Motor neuron (in vitro differentiated cells): ENCODE measurements around the gene RPL27A. TPM values are rescaled to one million over a fixed set of nuclear protein-coding genes. Genes with fewer than 3 reads are reported as not detected.

Source experiments
- ATAC-seq, 8 experiments: fragments of 200-7000 bp; cut with Tn5 transposase; replicated peaks in 6 of 8; 2 replicates each; pipeline ENCODE4 v1.8.0; 2021; ENCODE audit warnings: mild to moderate bottlenecking in 8 of 8, moderate library complexity in 8 of 8
- H3K27ac ChIP-seq, 2 donors: fragments of 250-450 bp; sonication (Bioruptor Pico); 2 replicates each; pipeline ENCODE4 v1.9.0; 2021; ENCODE audit warnings: antibody characterized with exemption in 2 of 2, mild to moderate bottlenecking in 2 of 2, moderate library complexity in 1 of 2
- H3K4me1 ChIP-seq, 2 donors: fragments of 250-450 bp; sonication (Bioruptor Pico); replicated peaks in 1 of 2; 2 replicates each; pipeline ENCODE4 v1.6.1; 2021; ENCODE audit warnings: antibody characterized with exemption in 2 of 2, mild to moderate bottlenecking in 2 of 2, moderate library complexity in 1 of 2
- H3K4me3 ChIP-seq, 5 donors: fragments of 250-450 bp; sonication (Bioruptor Pico); 2 replicates each; pipeline ENCODE4 v1.9.0; 2021; ENCODE audit warnings: antibody characterized with exemption in 5 of 5, mild to moderate bottlenecking in 5 of 5, moderate library complexity in 4 of 5
- WGBS, 10 experiments: fragments of 450-650 bp; shearing (Covaris generic); methylation state at CpG; one replicate each; pipeline ENCODE4 v1.0.0; 2022; 5-methylcytosine and 5-hydroxymethylcytosine counted together
- in situ Hi-C, 9 experiments: fragments of 400-800 bp; cut with MboI; loops; one replicate each; pipeline ENCODE4 v1.15.0; 2021; ENCODE audit warnings: low sequenced_read_pairs in 9 of 9, low pct_unique_long_range_greater_than_20kb in 2 of 9; ENCODE audit not compliant: unreplicated experiment in 9 of 9
- total RNA-seq, 8 experiments: library from RNA; unstranded; fragments of 300-600 nt; gene quantifications; 2 replicates each; pipeline versions ENCODE4 v1.2.3 to v1.2.4, GENCODE V29; 2022

The RPL27A gene
- total RNA-seq, 8 experiments from 2014 or later = 1,442 to 2,444 (median 1,804) TPM

GRCh38 chr11:8709002-8709672 lies 26.5 kb downstream of the RPL27A start:
- Histone ChIP-seq H3K4me3 (no peak overlapping the region), H3K27ac (peak overlapping the region in 1 of 2 donors; percentile 39), H3K4me1 (peaks cover 0 to 5% of the 10 kb centered on the region in 2 donors)
- peak in 7 of 8 experiments; percentile 33 to 94 (median 56) for ATAC-seq
- in situ Hi-C loops = loop anchor here in 1 of 9 experiments (25.0 kb wide), 1 partner anchor 203 kb away; the partner anchor contains the start of gene AKIP1
- WGBS, 10 experiments = 10 to 83% (median 18%) methylated on average over 1 to 4 of the region's 12 CpGs; no CpG with 5 or more reads in 5 of the 10 experiments

DNA sequence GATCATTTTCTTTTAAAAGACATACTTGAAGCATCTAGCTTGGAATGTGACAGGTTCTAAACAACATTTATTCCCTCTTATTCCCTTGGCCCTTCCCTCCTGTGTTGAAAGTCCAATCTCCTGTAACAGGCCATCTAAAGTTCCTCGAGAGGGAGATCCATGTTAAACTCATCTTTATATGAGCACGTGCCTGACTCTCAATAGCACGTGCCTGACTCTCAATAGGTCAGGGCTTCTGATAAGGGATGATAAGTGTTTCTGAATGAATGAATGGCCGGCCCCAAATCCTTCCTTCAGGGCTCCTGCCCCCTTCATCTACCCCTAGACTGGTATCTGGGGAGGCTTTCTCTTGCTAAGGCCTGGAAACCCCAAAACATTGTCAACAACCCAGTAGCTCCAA lies 27.2 kb downstream of the RPL27A start:
- no peak overlapping the region for H3K4me3 ChIP-seq
- peaks cover 0 to 5% of the 10 kb centered on the region in 2 donors for H3K4me1 ChIP-seq
- no peak for ATAC-seq
- WGBS, 10 experiments = 63 to 100% (median 94%) methylated on average over 1 to 2 of the region's 4 CpGs; no CpG with 5 or more reads in 2 of the 10 experiments
- in situ Hi-C loops = loop anchor here in 1 of 9 experiments (25.0 kb wide), 1 partner anchor 203 kb away; the partner anchor contains the start of gene AKIP1
- H3K27ac ChIP-seq = no peak overlapping the region

- in situ Hi-C loops = loop anchor here in 1 of 9 experiments (25.0 kb wide), 1 partner anchor 200 kb away; the partner anchor contains the start of gene AKIP1
- WGBS, 10 experiments = 58 to 100% (median 88%) methylated on average over 1 to 5 of the region's 5 CpGs; no CpG with 5 or more reads in 2 of the 10 experiments
- ATAC-seq = no peak
- H3K27ac ChIP-seq = no peak overlapping the region
- no peak overlapping the region for H3K4me3 ChIP-seq
- H3K4me1 ChIP-seq = peaks cover 0 to 5% of the 10 kb centered on the region in 2 donors
These were observed 29.4 kb downstream of the RPL27A start for GRCh38 chr11:8711895-8712442.

DNA sequence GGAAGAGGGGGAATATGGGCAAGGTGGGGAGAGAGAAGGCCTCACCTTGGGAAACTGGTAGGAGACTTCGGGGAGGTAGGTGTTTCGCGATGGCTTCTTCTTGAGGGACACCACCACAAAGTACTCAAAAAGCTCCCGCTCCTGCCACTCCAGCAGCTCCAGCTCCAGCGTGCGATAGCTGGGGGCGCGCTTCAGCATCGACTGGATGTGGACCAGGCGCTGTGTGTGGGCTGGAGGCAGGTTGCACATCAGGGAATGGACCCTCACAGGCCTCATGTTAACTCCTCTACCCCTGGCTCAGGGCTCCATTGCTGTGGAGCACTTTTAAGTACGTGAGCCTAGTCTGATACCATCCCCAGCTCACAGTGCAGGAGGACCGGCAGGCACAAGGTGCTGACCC lies 29.9 kb downstream of the RPL27A start:
- no peak overlapping the region for H3K4me3 ChIP-seq
- H3K27ac ChIP-seq = no peak overlapping the region
- WGBS, 10 experiments = 98 to 100% (median 100%) methylated on average over 1 to 8 of the region's 12 CpGs; no CpG with 5 or more reads in 5 of the 10 experiments
- ATAC-seq = no peak
- peaks cover 0 to 8% of the 10 kb centered on the region in 2 donors for H3K4me1 ChIP-seq
- in situ Hi-C loops = loop anchor here in 1 of 9 experiments (25.0 kb wide), 1 partner anchor 200 kb away; the partner anchor contains the start of gene AKIP1

GRCh38 chr11:8713760-8714454 lies 31.3 kb downstream of the RPL27A start:
- ATAC-seq = no peak
- WGBS, 10 experiments = 93 to 100% (median 97%) methylated on average over 1 to 6 of the region's 8 CpGs; no CpG with 5 or more reads in 3 of the 10 experiments
- H3K27ac ChIP-seq = no peak overlapping the region
- in situ Hi-C loops = loop anchor here in 1 of 9 experiments (25.0 kb wide), 1 partner anchor 198 kb away; the partner anchor contains the start of gene AKIP1
- H3K4me1 ChIP-seq = peaks cover 4 to 12% of the 10 kb centered on the region in 2 donors
- no peak overlapping the region for H3K4me3 ChIP-seq

DNA sequence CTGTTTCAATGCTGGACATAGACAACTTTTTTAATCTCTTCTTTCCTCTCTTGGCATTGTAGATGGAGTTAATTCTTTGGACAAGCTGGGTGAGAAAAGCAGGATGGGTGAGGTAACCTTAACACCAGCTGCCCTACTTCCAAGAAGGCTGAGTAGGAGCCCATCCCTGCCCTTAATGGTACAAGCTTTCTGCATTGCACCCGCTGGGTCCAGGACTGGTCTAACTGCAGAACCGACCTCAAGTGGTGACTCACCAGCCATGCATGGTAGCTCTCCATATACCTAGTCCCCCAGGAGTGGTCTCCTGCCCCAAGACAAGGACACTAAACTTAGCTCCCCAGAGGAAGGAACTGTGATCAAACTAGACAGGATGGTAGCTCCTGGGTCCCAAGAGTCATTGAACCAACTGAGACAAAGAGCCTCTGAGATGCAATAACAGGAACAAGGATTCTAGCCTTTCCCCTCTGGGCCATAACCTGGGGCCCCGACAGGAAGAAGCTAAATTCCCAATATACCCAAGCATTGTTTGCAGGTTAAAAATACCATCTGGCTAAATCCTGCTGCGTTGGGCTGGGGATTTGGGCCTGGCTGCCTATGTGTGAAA lies 32.1 kb downstream of the RPL27A start:
- WGBS, 10 experiments = 40 to 100% (median 84%) methylated on average over 1 to 4 of the region's 4 CpGs; no CpG with 5 or more reads in 2 of the 10 experiments
- H3K4me3 ChIP-seq = no peak overlapping the region
- in situ Hi-C loops = loop anchor here in 1 of 9 experiments (25.0 kb wide), 1 partner anchor 198 kb away; the partner anchor contains the start of gene AKIP1
- no peak overlapping the region for H3K27ac ChIP-seq
- ATAC-seq = no peak
- H3K4me1 ChIP-seq = peaks cover 4 to 9% of the 10 kb centered on the region in 2 donors

GRCh38 chr11:8715501-8715900 lies 32.9 kb downstream of the RPL27A start:
- in situ Hi-C loops = loop anchor here in 1 of 9 experiments (25.0 kb wide), 1 partner anchor 197 kb away; the partner anchor contains the start of gene AKIP1
- 94 to 100% (median 99%) methylated on average over 1 to 6 of the region's 15 CpGs; no CpG with 5 or more reads in 6 of the 10 experiments for WGBS, 10 experiments
- H3K27ac ChIP-seq = no peak overlapping the region

GRCh38 chr11:8717544-8717875 lies 34.9 kb downstream of the RPL27A start:
- in situ Hi-C loops = loop anchor here in 1 of 9 experiments (25.0 kb wide), 1 partner anchor 195 kb away; the partner anchor contains the start of gene AKIP1
- 63 to 100% (median 91%) methylated on average over 1 to 8 of the region's 9 CpGs; no CpG with 5 or more reads in 3 of the 10 experiments for WGBS, 10 experiments
- Histone ChIP-seq H3K27ac (peak overlapping the region in 1 of 2 donors; percentile 65), H3K4me1 (peaks cover 4 to 28% of the 10 kb centered on the region in 2 donors), H3K4me3 (no peak overlapping the region)
- ATAC-seq = peak in 5 of 8 experiments; percentile 6 to 34 (median 25)

More at GRCh38 chr11:8715501-8715900, 32.9 kb downstream of the RPL27A start:
- peaks cover 4 to 12% of the 10 kb centered on the region in 2 donors for H3K4me1 ChIP-seq
- no peak for ATAC-seq
- H3K4me3 ChIP-seq = no peak overlapping the region

DNA sequence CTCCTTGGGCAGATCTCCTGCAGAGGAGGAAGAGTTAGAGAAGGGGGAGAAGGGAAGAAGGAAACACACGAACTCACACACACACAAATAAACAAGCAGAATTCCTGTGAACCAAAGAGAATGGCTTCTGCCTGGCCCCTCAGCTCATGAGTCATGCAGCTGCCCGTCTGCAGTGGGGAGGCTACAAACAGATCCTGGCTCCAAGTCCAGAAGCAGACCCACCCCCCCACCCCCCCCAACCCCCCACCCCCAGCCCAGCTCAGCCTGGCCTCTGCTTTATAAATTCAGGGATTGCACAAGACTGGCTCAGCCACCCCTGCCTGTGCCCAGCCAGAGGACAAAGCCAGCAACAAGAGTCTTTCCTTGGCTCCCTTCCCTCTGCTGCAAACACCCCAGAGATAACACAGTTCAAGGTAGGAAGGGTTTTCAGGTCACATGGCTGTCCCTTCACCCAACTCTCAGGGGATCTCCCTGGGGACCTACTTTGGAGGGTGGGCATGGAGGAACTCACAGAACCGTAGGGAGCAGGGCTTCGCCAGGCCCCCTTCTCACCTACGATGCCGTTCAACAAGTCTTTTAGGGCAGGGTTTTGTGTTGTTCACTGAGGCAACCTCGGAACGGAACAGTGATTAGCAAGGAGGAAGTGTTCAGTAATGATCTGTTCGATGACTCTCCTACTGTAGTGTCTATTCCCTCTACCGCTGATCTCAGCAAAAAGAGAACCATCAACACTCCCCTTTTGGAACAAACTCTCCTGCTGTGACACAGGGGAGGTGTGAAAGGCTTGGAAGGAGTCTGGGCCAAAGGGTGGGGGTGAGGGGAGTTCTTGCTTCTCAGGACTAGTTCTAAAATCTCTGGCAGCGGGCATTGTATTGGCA lies 35.5 kb downstream of the RPL27A start:
- 0 to 82% (median 67%) methylated on average over 1 to 7 of the region's 11 CpGs; no CpG with 5 or more reads in 5 of the 10 experiments for WGBS, 10 experiments
- peak in 7 of 8 experiments; percentile 7 to 81 (median 74) for ATAC-seq
- Histone ChIP-seq H3K4me1 (peaks cover 4 to 28% of the 10 kb centered on the region in 2 donors), H3K4me3 (no peak overlapping the region), H3K27ac (peak overlapping the region in 1 of 2 donors; percentile 65)
- in situ Hi-C loops = loop anchor here in 1 of 9 experiments (25.0 kb wide), 1 partner anchor 194 kb away; the partner anchor contains the start of gene AKIP1

DNA sequence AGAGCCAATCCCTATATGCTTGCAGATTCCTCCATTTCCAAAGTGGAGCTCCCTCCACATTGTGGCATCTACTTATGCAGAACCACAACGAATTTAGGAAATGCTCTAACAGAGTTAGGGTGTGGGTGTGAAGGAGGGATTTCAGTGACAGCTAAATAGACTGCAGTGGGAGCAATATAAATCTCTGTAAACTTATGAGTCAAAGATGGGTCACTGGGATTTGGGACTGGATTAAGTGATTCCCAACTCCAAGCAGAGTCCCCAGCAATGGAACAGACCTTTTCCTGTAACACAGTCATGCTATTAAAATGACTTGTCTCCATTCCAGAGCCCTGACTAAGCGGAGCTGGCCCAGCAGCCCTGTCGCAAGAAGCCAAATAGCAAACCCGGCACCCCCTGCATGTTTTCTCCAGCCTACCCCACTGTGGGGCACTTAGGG lies 36.6 kb downstream of the RPL27A start:
- WGBS, 10 experiments = 0 to 100% (median 40%) methylated on average over 1 to 4 of the region's 4 CpGs; no CpG with 5 or more reads in 1 of the 10 experiments
- H3K4me1 ChIP-seq = peaks cover 4 to 28% of the 10 kb centered on the region in 2 donors
- peak in 3 of 8 experiments; percentile 61 to 80 (median 69) for ATAC-seq
- H3K27ac ChIP-seq = no peak overlapping the region
- H3K4me3 ChIP-seq = no peak overlapping the region
- in situ Hi-C loops = loop anchor here in 1 of 9 experiments (25.0 kb wide), 1 partner anchor 193 kb away; the partner anchor contains the start of gene AKIP1

GRCh38 chr11:8719721-8720120 lies 37.1 kb downstream of the RPL27A start:
- in situ Hi-C loops = loop anchor here in 1 of 9 experiments (25.0 kb wide), 1 partner anchor 193 kb away; the partner anchor contains the start of gene AKIP1
- Histone ChIP-seq H3K4me1 (peaks cover 4 to 28% of the 10 kb centered on the region in 2 donors), H3K27ac (no peak overlapping the region), H3K4me3 (no peak overlapping the region)
- 0 to 100% (median 58%) methylated on average over 1 to 3 of the region's 3 CpGs; no CpG with 5 or more reads in 3 of the 10 experiments for WGBS, 10 experiments
- peak in 3 of 8 experiments; percentile 7 to 25 (median 13) for ATAC-seq
